ENCODE results near the gene ADNP.

ADNP gene

GRCh38 chr20:50874111-50874757 lies 57.0 kb downstream of the ADNP start:
- no peak overlapping the region for H2BK120ac ChIP-seq (ENCODE audit: low read depth, low read length)
- no peaks in the 10 kb centered on the region for H3K79me1 ChIP-seq (ENCODE audit: low read length)
- no peak overlapping the region for H3K27ac ChIP-seq (ENCODE audit: low read depth, low read length)
- peaks cover 11% of the 10 kb centered on the region for H3K4me1 ChIP-seq (ENCODE audit: control insufficient read depth, low read depth, low read length)
- H4K8ac ChIP-seq (ENCODE audit: low read depth, low read length), result no peak overlapping the region
- no peak for DNase-seq
- no peak overlapping the region for H2AK5ac ChIP-seq (ENCODE audit: low read length)
- H3K9ac ChIP-seq (ENCODE audit: low read length), result no peak overlapping the region
- no CpG with 5 or more reads among the region's 10 CpGs for WGBS (ENCODE audit: extremely low coverage, insufficient coverage, low lambda C conversion rate)
- no peak overlapping the region for H3K23ac ChIP-seq (ENCODE audit: low read length)
- H3K36me3 ChIP-seq (ENCODE audit: control insufficient read depth, insufficient read depth, low read length), result no peaks in the 10 kb centered on the region
- no peak overlapping the region for H3K18ac ChIP-seq (ENCODE audit: low read length)
- H2BK15ac ChIP-seq (replicated peaks; ENCODE audit: low read depth), result no peak overlapping the region
- no peak overlapping the region for H3K4me3 ChIP-seq (ENCODE audit: low read length)
- no peaks in the 10 kb centered on the region for H3K27me3 ChIP-seq (ENCODE audit: insufficient read depth, low read length, poor library complexity)
- H3K4ac ChIP-seq (ENCODE audit: low read depth, low read length), result no peak overlapping the region
- no peak overlapping the region for H2BK5ac ChIP-seq (ENCODE audit: low read length)
- H3K4me2 ChIP-seq (ENCODE audit: low read length), result no peak overlapping the region
- H3K79me2 ChIP-seq (ENCODE audit: control insufficient read depth, insufficient read depth, low read length), result no peaks in the 10 kb centered on the region
- H4K5ac ChIP-seq (ENCODE audit: low read length), result no peak overlapping the region
- no peak overlapping the region for H3K56ac ChIP-seq (ENCODE audit: low read length)

- H4K8ac ChIP-seq (ENCODE audit: low read depth, low read length), result no peak overlapping the region
- no peak overlapping the region for H3K23ac ChIP-seq (ENCODE audit: low read length)
- WGBS (ENCODE audit: extremely low coverage, insufficient coverage, low lambda C conversion rate), result no CpG with 5 or more reads among the region's 10 CpGs
- H4K5ac ChIP-seq (ENCODE audit: low read length), result no peak overlapping the region
- no peak overlapping the region for H3K9ac ChIP-seq (ENCODE audit: low read length)
- H3K27me3 ChIP-seq (ENCODE audit: insufficient read depth, low read length, poor library complexity), result no peaks in the 10 kb centered on the region
- H2BK120ac ChIP-seq (ENCODE audit: low read depth, low read length), result no peak overlapping the region
- no peak overlapping the region for H3K4ac ChIP-seq (ENCODE audit: low read depth, low read length)
- no peak for DNase-seq
- no peaks in the 10 kb centered on the region for H3K79me1 ChIP-seq (ENCODE audit: low read length)
- H3K56ac ChIP-seq (ENCODE audit: low read length), result no peak overlapping the region
- H3K4me1 ChIP-seq (ENCODE audit: control insufficient read depth, low read depth, low read length), result peaks cover 11% of the 10 kb centered on the region
- no peak overlapping the region for H3K18ac ChIP-seq (ENCODE audit: low read length)
- no peak overlapping the region for H3K4me2 ChIP-seq (ENCODE audit: low read length)
- H3K4me3 ChIP-seq (ENCODE audit: low read length), result no peak overlapping the region
- H2BK5ac ChIP-seq (ENCODE audit: low read length), result no peak overlapping the region
- H3K79me2 ChIP-seq (ENCODE audit: control insufficient read depth, insufficient read depth, low read length), result no peaks in the 10 kb centered on the region
- no peaks in the 10 kb centered on the region for H3K36me3 ChIP-seq (ENCODE audit: control insufficient read depth, insufficient read depth, low read length)
- no peak overlapping the region for H2AK5ac ChIP-seq (ENCODE audit: low read length)
- H2BK15ac ChIP-seq (replicated peaks; ENCODE audit: low read depth), result no peak overlapping the region
- H3K27ac ChIP-seq (ENCODE audit: low read depth, low read length), result no peak overlapping the region
Measured at GRCh38 chr20:50873585-50873984, 57.7 kb downstream of the ADNP start.

- Histone ChIP-seq H4K5ac (ENCODE audit: low read length) (no peak overlapping the region), H2BK120ac (ENCODE audit: low read depth, low read length) (no peak overlapping the region), H3K4me1 (ENCODE audit: control insufficient read depth, low read depth, low read length) (peaks cover 11% of the 10 kb centered on the region), H3K23ac (ENCODE audit: low read length) (no peak overlapping the region), H3K18ac (ENCODE audit: low read length) (no peak overlapping the region), H3K4ac (ENCODE audit: low read depth, low read length) (no peak overlapping the region), H3K9ac (ENCODE audit: low read length) (no peak overlapping the region), H3K27ac (ENCODE audit: low read depth, low read length) (no peak overlapping the region), H3K4me3 (ENCODE audit: low read length) (no peak overlapping the region), H3K4me2 (ENCODE audit: low read length) (no peak overlapping the region), H2AK5ac (ENCODE audit: low read length) (no peak overlapping the region), H3K36me3 (ENCODE audit: control insufficient read depth, insufficient read depth, low read length) (no peaks in the 10 kb centered on the region), H3K79me1 (ENCODE audit: low read length) (no peaks in the 10 kb centered on the region), H3K27me3 (ENCODE audit: insufficient read depth, low read length, poor library complexity) (no peaks in the 10 kb centered on the region), H3K56ac (ENCODE audit: low read length) (no peak overlapping the region), H2BK5ac (ENCODE audit: low read length) (no peak overlapping the region), H3K79me2 (ENCODE audit: control insufficient read depth, insufficient read depth, low read length) (no peaks in the 10 kb centered on the region), H2BK15ac (replicated peaks; ENCODE audit: low read depth) (no peak overlapping the region), H4K8ac (ENCODE audit: low read depth, low read length) (no peak overlapping the region)
- WGBS (ENCODE audit: extremely low coverage, insufficient coverage, low lambda C conversion rate), result no CpG with 5 or more reads among the region's 16 CpGs
- DNase-seq, result no peak
Measured at GRCh38 chr20:50872560-50873425, 58.4 kb downstream of the ADNP start.

- H2BK15ac ChIP-seq (replicated peaks; ENCODE audit: low read depth), result no peak overlapping the region
- H3K79me2 ChIP-seq (ENCODE audit: control insufficient read depth, insufficient read depth, low read length), result no peaks in the 10 kb centered on the region
- whole genome bisulfite sequencing (ENCODE audit: extremely low coverage, insufficient coverage, low lambda C conversion rate), result no CpG with 5 or more reads among the region's 19 CpGs
- H3K4me3 ChIP-seq (ENCODE audit: low read length), result no peak overlapping the region
- peak overlapping the region; percentile 71 for H3K18ac ChIP-seq (ENCODE audit: low read length)
- H3K27ac ChIP-seq (ENCODE audit: low read depth, low read length), result peak overlapping the region; percentile 89
- H3K36me3 ChIP-seq (ENCODE audit: control insufficient read depth, insufficient read depth, low read length), result no peaks in the 10 kb centered on the region
- H3K4me2 ChIP-seq (ENCODE audit: low read length), result peak overlapping the region; percentile 81
- H4K8ac ChIP-seq (ENCODE audit: low read depth, low read length), result no peak overlapping the region
- H2BK5ac ChIP-seq (ENCODE audit: low read length), result peak overlapping the region; percentile 90
- H3K23ac ChIP-seq (ENCODE audit: low read length), result peak overlapping the region; percentile 54
- H3K9ac ChIP-seq (ENCODE audit: low read length), result peak overlapping the region; percentile 71
- H2BK120ac ChIP-seq (ENCODE audit: low read depth, low read length), result peak overlapping the region; percentile 93
- H3K4me1 ChIP-seq (ENCODE audit: control insufficient read depth, low read depth, low read length), result peaks cover 11% of the 10 kb centered on the region
- peak overlapping the region; percentile 74 for H3K4ac ChIP-seq (ENCODE audit: low read depth, low read length)
- peak; percentile 99 for DNase-seq
- H3K79me1 ChIP-seq (ENCODE audit: low read length), result no peaks in the 10 kb centered on the region
- H3K27me3 ChIP-seq (ENCODE audit: insufficient read depth, low read length, poor library complexity), result no peaks in the 10 kb centered on the region
- H3K56ac ChIP-seq (ENCODE audit: low read length), result peak overlapping the region; percentile 88
- no peak overlapping the region for H4K5ac ChIP-seq (ENCODE audit: low read length)
- H2AK5ac ChIP-seq (ENCODE audit: low read length), result peak overlapping the region; percentile 9
Measured at GRCh38 chr20:50870561-50871161, 60.6 kb downstream of the ADNP start.

GRCh38 chr20:50868509-50869495 lies 62.4 kb downstream of the ADNP start:
- Histone ChIP-seq H3K36me3 (ENCODE audit: control insufficient read depth, insufficient read depth, low read length) (no peaks in the 10 kb centered on the region), H3K4ac (ENCODE audit: low read depth, low read length) (no peak overlapping the region), H3K79me1 (ENCODE audit: low read length) (no peaks in the 10 kb centered on the region), H3K4me2 (ENCODE audit: low read length) (no peak overlapping the region), H2BK5ac (ENCODE audit: low read length) (no peak overlapping the region), H3K4me1 (ENCODE audit: control insufficient read depth, low read depth, low read length) (peaks cover 11% of the 10 kb centered on the region), H2BK15ac (replicated peaks; ENCODE audit: low read depth) (no peak overlapping the region), H3K23ac (ENCODE audit: low read length) (no peak overlapping the region), H2AK5ac (ENCODE audit: low read length) (no peak overlapping the region), H3K27ac (ENCODE audit: low read depth, low read length) (no peak overlapping the region), H4K8ac (ENCODE audit: low read depth, low read length) (no peak overlapping the region), H3K18ac (ENCODE audit: low read length) (no peak overlapping the region), H3K56ac (ENCODE audit: low read length) (no peak overlapping the region), H4K5ac (ENCODE audit: low read length) (no peak overlapping the region), H3K9ac (ENCODE audit: low read length) (no peak overlapping the region), H3K27me3 (ENCODE audit: insufficient read depth, low read length, poor library complexity) (no peaks in the 10 kb centered on the region), H3K4me3 (ENCODE audit: low read length) (no peak overlapping the region), H2BK120ac (ENCODE audit: low read depth, low read length) (no peak overlapping the region), H3K79me2 (ENCODE audit: control insufficient read depth, insufficient read depth, low read length) (no peaks in the 10 kb centered on the region)
- WGBS (ENCODE audit: extremely low coverage, insufficient coverage, low lambda C conversion rate), result no CpG with 5 or more reads among the region's 11 CpGs
- no peak for DNase-seq

Measured in mesendoderm (in vitro differentiated cells).